Measurements from ENCODE around the gene RAB3IL1.
A peak's percentile ranks its signal among the peaks of the same experiment; 100 is the strongest.
"Not testable (repeated sequence)": the region's sequence is repeated elsewhere in the genome, so short reads cannot be mapped to it uniquely, and the experiment has no call there.

Gene RAB3IL1

DNA sequence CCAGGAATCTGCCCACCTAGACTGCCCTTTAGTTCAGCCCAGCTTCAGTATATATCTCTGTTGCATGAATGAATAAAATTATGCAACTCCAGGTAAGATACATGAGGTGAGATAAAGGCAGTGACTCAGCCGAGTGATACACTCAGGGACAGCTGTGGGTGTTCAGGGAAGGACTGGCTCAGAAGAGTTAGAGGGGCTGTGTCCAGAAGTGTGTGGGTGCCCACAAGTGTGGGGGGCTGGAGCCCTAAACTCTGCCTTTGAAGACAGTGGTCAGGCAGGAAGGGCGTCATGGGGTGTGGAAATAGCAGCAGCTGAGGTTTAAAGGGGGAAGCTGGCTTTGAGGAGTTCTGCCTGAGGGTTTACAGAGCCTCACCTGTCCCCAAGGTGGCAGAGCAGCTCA lies 41.7 kb upstream of the RAB3IL1 start:
- no peaks in the 10 kb centered on the region for H3K9me3 ChIP-seq (ENCODE audit: control insufficient read depth, insufficient read depth, low read depth, low read length)
- H3K27ac ChIP-seq (ENCODE audit: low read depth, low read length), result no peak overlapping the region
- H3K4me1 ChIP-seq (ENCODE audit: control insufficient read depth, insufficient read depth, low read length), result 0 out of 2 replicates have a peak, but pooled peaks cover 9% of the 10 kb centered on the region
- peaks cover 26% of the 10 kb centered on the region for H3K27me3 ChIP-seq (ENCODE audit: control insufficient read depth, insufficient read depth, low read length)
- H3K9ac ChIP-seq (ENCODE audit: low read length), result no peak overlapping the region
- peaks cover 10% of the 10 kb centered on the region for H3K36me3 ChIP-seq (ENCODE audit: control insufficient read depth, insufficient read depth, low read length)
- no peak overlapping the region for H3K4me3 ChIP-seq (ENCODE audit: low read depth, low read length)

- Histone ChIP-seq H3K9ac (ENCODE audit: low read length) (no peak overlapping the region), H3K4me3 (ENCODE audit: low read depth, low read length) (no peak overlapping the region), H3K27ac (ENCODE audit: low read depth, low read length) (no peak overlapping the region), H3K27me3 (ENCODE audit: control insufficient read depth, insufficient read depth, low read length) (peaks cover 29% of the 10 kb centered on the region), H3K9me3 (ENCODE audit: control insufficient read depth, insufficient read depth, low read depth, low read length) (no peaks in the 10 kb centered on the region), H3K36me3 (ENCODE audit: control insufficient read depth, insufficient read depth, low read length) (peaks cover 5% of the 10 kb centered on the region), H3K4me1 (ENCODE audit: control insufficient read depth, insufficient read depth, low read length) (0 out of 2 replicates have a peak, but pooled peaks cover 9% of the 10 kb centered on the region)
Measured at GRCh38 chr11:61958590-61958989, 41.2 kb upstream of the RAB3IL1 start.

GRCh38 chr11:61957021-61957770 lies 39.8 kb upstream of the RAB3IL1 start:
- H3K9me3 ChIP-seq (ENCODE audit: control insufficient read depth, insufficient read depth, low read depth, low read length), result no peaks in the 10 kb centered on the region
- H3K9ac ChIP-seq (ENCODE audit: low read length), result no peak overlapping the region
- peaks cover 29% of the 10 kb centered on the region for H3K27me3 ChIP-seq (ENCODE audit: control insufficient read depth, insufficient read depth, low read length)
- H3K4me3 ChIP-seq (ENCODE audit: low read depth, low read length), result no peak overlapping the region
- 0 out of 2 replicates have a peak, but pooled peaks cover 9% of the 10 kb centered on the region for H3K4me1 ChIP-seq (ENCODE audit: control insufficient read depth, insufficient read depth, low read length)
- no peaks in the 10 kb centered on the region for H3K36me3 ChIP-seq (ENCODE audit: control insufficient read depth, insufficient read depth, low read length)
- no peak overlapping the region for H3K27ac ChIP-seq (ENCODE audit: low read depth, low read length)

DNA sequence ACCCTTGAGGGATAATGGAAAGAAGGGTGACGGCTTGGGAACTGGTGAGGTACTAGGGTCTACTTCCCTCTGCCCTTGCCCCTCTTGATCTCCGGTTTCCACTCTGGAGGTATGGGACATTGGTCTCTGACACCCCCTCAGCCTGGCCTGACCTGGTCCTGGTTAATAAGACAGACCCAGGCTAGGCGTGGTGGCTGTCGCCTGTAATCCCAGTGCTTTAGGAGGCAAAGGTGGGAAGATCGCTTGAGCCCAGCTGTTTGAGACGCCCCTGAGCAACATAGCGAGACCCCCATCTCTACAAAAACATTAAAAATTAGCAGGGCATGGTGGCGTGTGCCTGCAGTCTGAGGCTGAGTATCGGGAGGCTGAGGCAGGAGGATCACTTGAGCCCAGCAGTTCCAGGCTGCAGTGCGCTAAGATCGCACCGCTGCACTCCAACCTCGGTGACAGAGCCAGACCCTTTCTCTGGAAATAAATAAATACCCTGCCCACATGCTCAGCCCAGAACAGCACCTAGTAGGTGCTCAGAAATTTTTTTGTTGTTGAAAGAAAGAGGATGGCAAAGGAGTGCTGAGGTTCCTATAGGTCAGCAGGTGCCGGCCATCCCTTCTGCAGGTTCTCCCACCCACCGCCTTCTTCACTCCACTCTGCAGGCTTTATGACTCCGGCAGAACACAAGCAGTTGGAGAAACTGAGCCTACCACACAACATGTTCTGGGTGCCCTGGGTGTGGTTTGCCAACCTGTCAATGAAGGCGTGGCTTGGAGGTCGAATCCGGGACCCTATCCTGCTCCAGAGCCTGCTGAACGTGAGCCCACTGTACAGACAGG lies 39.0 kb upstream of the RAB3IL1 start:
- H3K4me1 ChIP-seq (ENCODE audit: control insufficient read depth, insufficient read depth, low read length), result 0 out of 2 replicates have a peak, but pooled peaks cover 9% of the 10 kb centered on the region
- H3K4me3 ChIP-seq (ENCODE audit: low read depth, low read length), result peak overlapping the region; percentile 48; the same call in 1 of the 2 replicates
- H3K9ac ChIP-seq (ENCODE audit: low read length), result no peak overlapping the region
- H3K36me3 ChIP-seq (ENCODE audit: control insufficient read depth, insufficient read depth, low read length), result no peaks in the 10 kb centered on the region
- H3K27ac ChIP-seq (ENCODE audit: low read depth, low read length), result no peak overlapping the region
- H3K9me3 ChIP-seq (ENCODE audit: control insufficient read depth, insufficient read depth, low read depth, low read length), result no peaks in the 10 kb centered on the region
- H3K27me3 ChIP-seq (ENCODE audit: control insufficient read depth, insufficient read depth, low read length), result peaks cover 29% of the 10 kb centered on the region

DNA sequence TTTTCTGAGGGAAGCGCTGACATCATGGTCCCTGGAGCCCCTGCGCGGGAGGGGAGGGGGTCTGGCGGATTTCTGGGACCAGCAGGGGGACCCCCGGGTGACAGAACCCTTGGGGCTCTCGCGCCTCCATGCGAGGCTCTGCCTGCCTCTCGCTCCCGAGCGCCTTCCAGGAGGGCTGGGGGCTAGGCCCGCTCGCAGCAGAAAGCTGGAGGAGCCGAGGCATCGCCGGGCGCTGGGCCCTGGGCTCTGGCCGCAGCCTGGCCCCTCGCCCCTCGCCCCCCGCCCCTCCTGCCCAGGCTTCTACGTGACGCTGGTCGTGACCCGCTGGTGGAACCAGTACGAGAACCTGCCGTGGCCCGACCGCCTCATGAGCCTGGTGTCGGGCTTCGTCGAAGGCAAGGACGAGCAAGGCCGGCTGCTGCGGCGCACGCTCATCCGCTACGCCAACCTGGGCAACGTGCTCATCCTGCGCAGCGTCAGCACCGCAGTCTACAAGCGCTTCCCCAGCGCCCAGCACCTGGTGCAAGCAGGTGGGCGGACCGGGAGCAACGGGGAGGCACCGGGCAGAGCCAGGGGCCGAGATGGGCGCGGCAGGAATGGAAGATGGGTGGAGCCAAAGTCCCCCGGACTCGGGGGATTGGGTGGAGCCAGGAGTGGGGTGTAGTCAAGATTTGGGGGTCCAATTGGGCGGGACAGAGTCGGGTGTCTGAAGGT lies 38.2 kb upstream of the RAB3IL1 start:
- H3K36me3 ChIP-seq (ENCODE audit: control insufficient read depth, insufficient read depth, low read length), result no peaks in the 10 kb centered on the region
- H3K27ac ChIP-seq (ENCODE audit: low read depth, low read length), result no peak overlapping the region
- H3K9ac ChIP-seq (ENCODE audit: low read length), result no peak overlapping the region
- H3K4me3 ChIP-seq (ENCODE audit: low read depth, low read length), result peak overlapping the region; percentile 48
- 0 out of 2 replicates have a peak, but pooled peaks cover 9% of the 10 kb centered on the region for H3K4me1 ChIP-seq (ENCODE audit: control insufficient read depth, insufficient read depth, low read length)
- peaks cover 29% of the 10 kb centered on the region for H3K27me3 ChIP-seq (ENCODE audit: control insufficient read depth, insufficient read depth, low read length)
- H3K9me3 ChIP-seq (ENCODE audit: control insufficient read depth, insufficient read depth, low read depth, low read length), result no peaks in the 10 kb centered on the region

GRCh38 chr11:61954851-61955421 lies 37.6 kb upstream of the RAB3IL1 start:
- Histone ChIP-seq H3K9me3 (ENCODE audit: control insufficient read depth, insufficient read depth, low read depth, low read length) (no peaks in the 10 kb centered on the region), H3K27ac (ENCODE audit: low read depth, low read length) (no peak overlapping the region), H3K36me3 (ENCODE audit: control insufficient read depth, insufficient read depth, low read length) (no peaks in the 10 kb centered on the region), H3K4me3 (ENCODE audit: low read depth, low read length) (peak overlapping the region; percentile 48), H3K27me3 (ENCODE audit: control insufficient read depth, insufficient read depth, low read length) (peaks cover 29% of the 10 kb centered on the region), H3K4me1 (ENCODE audit: control insufficient read depth, insufficient read depth, low read length) (peaks cover 10% of the 10 kb centered on the region; the same call in 1 of the 2 replicates), H3K9ac (ENCODE audit: low read length) (peak overlapping the region; percentile 10)

- Histone ChIP-seq H3K9me3 (ENCODE audit: control insufficient read depth, insufficient read depth, low read depth, low read length) (no peaks in the 10 kb centered on the region), H3K27me3 (ENCODE audit: control insufficient read depth, insufficient read depth, low read length) (peaks cover 29% of the 10 kb centered on the region), H3K4me1 (ENCODE audit: control insufficient read depth, insufficient read depth, low read length) (peaks cover 14% of the 10 kb centered on the region; the same call in 1 of the 2 replicates), H3K36me3 (ENCODE audit: control insufficient read depth, insufficient read depth, low read length) (no peaks in the 10 kb centered on the region), H3K9ac (ENCODE audit: low read length) (peak overlapping the region; percentile 10), H3K27ac (ENCODE audit: low read depth, low read length) (no peak overlapping the region), H3K4me3 (ENCODE audit: low read depth, low read length) (peak overlapping the region; percentile 48)
Measured at GRCh38 chr11:61954106-61954850, 36.9 kb upstream of the RAB3IL1 start.

- peaks cover 14% of the 10 kb centered on the region; the same call in 1 of the 2 replicates for H3K4me1 ChIP-seq (ENCODE audit: control insufficient read depth, insufficient read depth, low read length)
- not testable (repeated sequence) for H3K4me3 ChIP-seq (ENCODE audit: low read depth, low read length); H3K27ac ChIP-seq (ENCODE audit: low read depth, low read length); H3K9me3 ChIP-seq (ENCODE audit: control insufficient read depth, insufficient read depth, low read depth, low read length); H3K36me3 ChIP-seq (ENCODE audit: control insufficient read depth, insufficient read depth, low read length); H3K9ac ChIP-seq (ENCODE audit: low read length)
- H3K27me3 ChIP-seq (ENCODE audit: control insufficient read depth, insufficient read depth, low read length), result peaks cover 29% of the 10 kb centered on the region
Measured at GRCh38 chr11:61953632-61954031, 36.3 kb upstream of the RAB3IL1 start.

GRCh38 chr11:61952882-61953281 lies 35.5 kb upstream of the RAB3IL1 start:
- Histone ChIP-seq H3K9me3 (ENCODE audit: control insufficient read depth, insufficient read depth, low read depth, low read length) (no peaks in the 10 kb centered on the region), H3K9ac (ENCODE audit: low read length) (no peak overlapping the region), H3K36me3 (ENCODE audit: control insufficient read depth, insufficient read depth, low read length) (no peaks in the 10 kb centered on the region), H3K27ac (ENCODE audit: low read depth, low read length) (no peak overlapping the region), H3K4me1 (ENCODE audit: control insufficient read depth, insufficient read depth, low read length) (peaks cover 14% of the 10 kb centered on the region; the same call in 1 of the 2 replicates), H3K27me3 (ENCODE audit: control insufficient read depth, insufficient read depth, low read length) (peaks cover 29% of the 10 kb centered on the region), H3K4me3 (ENCODE audit: low read depth, low read length) (no peak overlapping the region)

All from HUES6 (cell line).